B cell (primary cell): ENCODE results near the gene BSND. TPM values are rescaled to one million over a fixed set of nuclear protein-coding genes. Genes with fewer than 3 reads are reported as not detected.

ENCODE experiments used
- ATAC-seq: fragments of 200-7000 bp; cut with Tn5 transposase; one replicate; pipeline ENCODE4 v1.10.0; 2021; ENCODE audit warnings: low read depth, mild to moderate bottlenecking, moderate number of reproducible peaks, moderate library complexity
- CTCF ChIA-PET: fragments of 350-600 bp; sonication (Branson Sonifier 250); formaldehyde crosslinking; loops from one replicate; lab custom pipeline; 2021; ENCODE audit warnings: antibody characterized with exemption, inconsistent platforms; lab: Charles Lee
- POLR2A ChIA-PET: fragments of 350-600 bp; sonication (Branson Sonifier 250); formaldehyde crosslinking; loops from one replicate; lab custom pipeline; 2021; ENCODE audit warnings: antibody characterized with exemption; lab: Charles Lee
- DNase-seq: peaks from one replicate; pipeline ENCODE4 v3.0.0; 2013
- H2AFZ ChIP-seq: 2 replicates; pipeline ENCODE4 v1.6.1; 2012; ENCODE audit warnings: mild to moderate bottlenecking, low read depth, low read length; ENCODE audit not compliant: insufficient read depth, poor library complexity, severe bottlenecking
- H3K27ac ChIP-seq, 2 donors: 1 replicate in 1 of 2; 2 replicates in 1 of 2; pipeline ENCODE4 v1.5.1; 2012 to 2013; ENCODE audit warnings: low read length in 2 of 2, mild to moderate bottlenecking in 2 of 2, moderate library complexity in 1 of 2
- H3K27me3 ChIP-seq, 4 experiments: fragments of 200-600 bp in 1 of 4; sonication (generic) in 1 of 4; replicated peaks in 1 of 4; 1 replicate in 2 of 4; 2 replicates in 2 of 4; pipeline versions ENCODE4 v1.6.1 to v1.7.0; 2013 to 2016; ENCODE audit warnings: low read length in 3 of 4, mild to moderate bottlenecking in 2 of 4, mixed read lengths in 1 of 4, moderate library complexity in 1 of 4; ENCODE audit not compliant: insufficient read depth in 4 of 4, control insufficient read depth in 3 of 4; ENCODE audit errors: control extremely low read depth in 1 of 4
- H3K36me3 ChIP-seq, 2 experiments: replicated peaks in 1 of 2; 1 replicate in 1 of 2; 2 replicates in 1 of 2; pipeline versions ENCODE4 v1.6.1 to v1.7.1; 2013; ENCODE audit warnings: low read length in 1 of 2; ENCODE audit not compliant: insufficient read depth in 2 of 2, control insufficient read depth in 1 of 2; ENCODE audit errors: control extremely low read depth in 1 of 2, extremely low read depth in 1 of 2
- H3K4me1 ChIP-seq, 2 donors: fragments of 200-600 bp in 1 of 2; sonication (generic) in 1 of 2; 1 replicate in 1 of 2; 2 replicates in 1 of 2; pipeline versions ENCODE4 v1.5.1 to v1.6.1; 2013 to 2017; ENCODE audit warnings: low read length in 2 of 2; ENCODE audit not compliant: control insufficient read depth in 2 of 2, insufficient read depth in 2 of 2
- H3K4me2 ChIP-seq: replicated peaks from 2 replicates; pipeline ENCODE3; 2012; ENCODE audit warnings: mild to moderate bottlenecking, low read depth, low read length; ENCODE audit not compliant: poor library complexity, severe bottlenecking
- H3K4me3 ChIP-seq, 5 experiments: fragments of 200-600 bp in 1 of 5; sonication (generic) in 1 of 5; 1 replicate in 3 of 5; 2 replicates in 2 of 5; pipeline versions ENCODE4 v1.5.1 to v1.7.0; 2011 to 2016; ENCODE audit warnings: low read length in 4 of 5, mild to moderate bottlenecking in 4 of 5, low read depth in 2 of 5, control low read depth in 1 of 5, moderate library complexity in 1 of 5; ENCODE audit not compliant: insufficient read depth in 1 of 5; ENCODE audit errors: control extremely low read depth in 1 of 5, extremely low read depth in 1 of 5
- H3K79me2 ChIP-seq: fragments of 200-600 bp; sonication (generic); one replicate; pipeline ENCODE4 v1.6.0; 2016; ENCODE audit warnings: low read length; ENCODE audit not compliant: control insufficient read depth, insufficient read depth
- H3K9ac ChIP-seq: fragments of 200-600 bp; sonication (generic); 2 replicates; pipeline ENCODE4 v1.6.1; 2017; ENCODE audit warnings: mild to moderate bottlenecking, low read length, moderate library complexity
- H3K9me3 ChIP-seq, 3 donors: one replicate each; pipeline versions ENCODE4 v1.6.1 to v1.7.1; 2013; ENCODE audit warnings: low read length in 2 of 3; ENCODE audit not compliant: control insufficient read depth in 2 of 3, insufficient read depth in 1 of 3; ENCODE audit errors: control extremely low read depth in 1 of 3
- H4K20me1 ChIP-seq: 2 replicates; pipeline ENCODE4 v1.6.0; 2012; ENCODE audit warnings: mild to moderate bottlenecking, low read length; ENCODE audit not compliant: insufficient read depth, control insufficient read depth, poor library complexity, severe bottlenecking
- H3K27ac Mint-ChIP-seq: one replicate; pipeline ENCODE4 v1.8.0; 2021; ENCODE audit warnings: mixed read lengths
- H3K27me3 Mint-ChIP-seq: one replicate; pipeline ENCODE4 v1.8.0; 2021; ENCODE audit warnings: mixed read lengths
- H3K4me1 Mint-ChIP-seq: one replicate; pipeline ENCODE4 v1.8.0; 2021; ENCODE audit warnings: mixed read lengths
- H3K4me3 Mint-ChIP-seq: one replicate; pipeline ENCODE4 v1.8.0; 2021; ENCODE audit warnings: mixed read lengths
- H3K9me3 Mint-ChIP-seq: one replicate; pipeline ENCODE4 v1.8.0; 2022; ENCODE audit warnings: mixed read lengths; ENCODE audit not compliant: insufficient read depth
- EZH2 ChIP-seq: IDR thresholded peaks from 2 replicates; pipeline ENCODE4 v1.6.1; 2012; ENCODE audit warnings: borderline replicate concordance, low read depth, mild to moderate bottlenecking, moderate library complexity, low read length; ENCODE audit not compliant: insufficient read depth, poor library complexity, severe bottlenecking
- WGBS: methylation state at CpG from one replicate; pipeline ENCODE4 v1.1.5; 2013; ENCODE audit warnings: missing lambda C conversion rate; ENCODE audit not compliant: insufficient coverage; 5-methylcytosine and 5-hydroxymethylcytosine counted together
- intact Hi-C: fragments of 100-400 bp; cut with micrococcal nuclease; formaldehyde crosslinking; loops from one replicate; pipeline ENCODE4 v1.10.0; 2022
- polyA plus RNA-seq: library from polyadenylated mRNA; depleted of rRNA; stranded (reverse); fragments of >200 nt; gene quantifications from 2 replicates; pipeline ENCODE4 v1.2.3, GENCODE V29; 2012
- total RNA-seq, 2 donors: library from RNA; stranded (reverse); fragments of 120-200 nt in 1 of 2; gene quantifications; 1 replicate in 1 of 2; 2 replicates in 1 of 2; pipeline versions ENCODE4 v1.2.3 to v1.2.4, GENCODE V29; 2013 to 2022
- TF ChIP-seq, protein P1 (sequence below): fragments of 200-600 bp; IDR thresholded peaks from one replicate; pipeline ENCODE4 v1.8.0; 2022; ENCODE audit warnings: antibody characterized with exemption, mild to moderate bottlenecking

Gene BSND
- total and polyA plus RNA-seq, 2 donors (not counting 1 experiment from before 2014, with no cell fraction given), result not detected

DNA sequence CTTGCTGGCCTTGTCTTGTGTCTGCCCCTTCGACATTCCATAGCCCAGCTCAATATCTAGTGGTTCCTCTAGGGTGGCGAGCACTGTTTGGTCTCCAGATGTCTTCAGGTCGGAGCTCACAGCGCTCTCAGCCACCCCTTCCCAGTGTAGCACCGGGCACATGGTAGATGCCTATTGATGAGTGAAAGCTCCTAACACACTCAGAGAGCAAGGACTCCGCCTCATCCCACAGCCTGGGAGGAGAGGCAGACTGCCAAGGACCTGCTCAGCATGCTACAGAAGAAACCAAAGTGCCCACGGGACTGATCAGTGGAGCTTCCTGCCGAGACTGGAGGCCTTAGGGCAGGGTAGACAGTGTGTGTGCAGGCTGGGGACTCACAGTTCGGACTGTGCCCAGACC lies 51.5 kb downstream of the BSND start:
- CTCF ChIA-PET, result no interaction called here
- POLR2A ChIA-PET, result no interaction called here

DNA sequence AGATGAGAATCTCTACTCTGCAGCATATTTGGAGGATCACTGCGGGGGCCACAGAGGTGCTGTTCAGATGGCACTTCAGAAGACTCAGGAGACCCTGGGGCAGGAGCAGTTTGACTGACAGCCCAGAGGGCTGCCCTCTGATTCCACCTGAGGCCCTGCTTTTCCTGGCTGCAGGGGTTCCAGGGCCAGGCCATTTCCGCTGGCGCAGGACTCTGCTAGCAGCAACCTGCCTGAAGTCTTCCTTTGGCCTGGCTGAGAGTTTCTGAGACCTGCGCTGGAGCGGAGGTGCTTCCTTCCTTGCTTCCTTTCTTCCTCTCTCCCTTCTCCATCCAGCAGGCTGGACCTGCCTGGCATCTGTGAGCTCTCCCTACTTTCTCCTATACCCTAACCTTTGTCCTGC lies 52.4 kb downstream of the BSND start:
- H2AFZ ChIP-seq, result no peak overlapping the region
- no peaks in the 10 kb centered on the region for H3K4me1 ChIP-seq
- H3K4me2 ChIP-seq, result no peak overlapping the region
- CTCF ChIA-PET, result no interaction called here
- no peak overlapping the region for H3K27ac ChIP-seq
- 100% methylated on average over 5 of the region's 5 CpGs for WGBS
- POLR2A ChIA-PET, result no interaction called here
- no peaks in the 10 kb centered on the region for H3K36me3 ChIP-seq
- H3K9ac ChIP-seq, result no peak overlapping the region
- H3K27me3 Mint-ChIP-seq, result peaks cover 13% of the 10 kb centered on the region
- H3K9me3 ChIP-seq, result no peaks in the 10 kb centered on the region
- no peak for DNase-seq
- H3K79me2 ChIP-seq, result no peaks in the 10 kb centered on the region
- no peak for TF ChIP-seq EZH2
- TF ChIP-seq, protein P1, sequence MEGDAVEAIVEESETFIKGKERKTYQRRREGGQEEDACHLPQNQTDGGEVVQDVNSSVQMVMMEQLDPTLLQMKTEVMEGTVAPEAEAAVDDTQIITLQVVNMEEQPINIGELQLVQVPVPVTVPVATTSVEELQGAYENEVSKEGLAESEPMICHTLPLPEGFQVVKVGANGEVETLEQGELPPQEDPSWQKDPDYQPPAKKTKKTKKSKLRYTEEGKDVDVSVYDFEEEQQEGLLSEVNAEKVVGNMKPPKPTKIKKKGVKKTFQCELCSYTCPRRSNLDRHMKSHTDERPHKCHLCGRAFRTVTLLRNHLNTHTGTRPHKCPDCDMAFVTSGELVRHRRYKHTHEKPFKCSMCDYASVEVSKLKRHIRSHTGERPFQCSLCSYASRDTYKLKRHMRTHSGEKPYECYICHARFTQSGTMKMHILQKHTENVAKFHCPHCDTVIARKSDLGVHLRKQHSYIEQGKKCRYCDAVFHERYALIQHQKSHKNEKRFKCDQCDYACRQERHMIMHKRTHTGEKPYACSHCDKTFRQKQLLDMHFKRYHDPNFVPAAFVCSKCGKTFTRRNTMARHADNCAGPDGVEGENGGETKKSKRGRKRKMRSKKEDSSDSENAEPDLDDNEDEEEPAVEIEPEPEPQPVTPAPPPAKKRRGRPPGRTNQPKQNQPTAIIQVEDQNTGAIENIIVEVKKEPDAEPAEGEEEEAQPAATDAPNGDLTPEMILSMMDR, result no peak
- no peak overlapping the region for H3K27ac Mint-ChIP-seq
- H3K4me3 ChIP-seq, result no peak overlapping the region
- no peaks in the 10 kb centered on the region for H4K20me1 ChIP-seq
- intact Hi-C loops, result no loop called here
- H3K4me3 Mint-ChIP-seq, result no peak overlapping the region
- H3K4me1 Mint-ChIP-seq, result no peaks in the 10 kb centered on the region
- no peak for ATAC-seq
- H3K27me3 ChIP-seq, result no peaks in the 10 kb centered on the region
- H3K9me3 Mint-ChIP-seq, result no peaks in the 10 kb centered on the region

More for the DNA sequence above, 51.5 kb downstream of the BSND start:
- no peaks in the 10 kb centered on the region for H3K79me2 ChIP-seq
- no peak overlapping the region for H3K4me3 ChIP-seq
- no peak overlapping the region for H3K27ac Mint-ChIP-seq
- no peak overlapping the region for H3K4me2 ChIP-seq
- peaks cover 13% of the 10 kb centered on the region for H3K27me3 Mint-ChIP-seq
- intact Hi-C loops, result no loop called here
- H3K4me3 Mint-ChIP-seq, result no peak overlapping the region
- DNase-seq, result no peak
- H3K9me3 ChIP-seq, result no peaks in the 10 kb centered on the region
- no peaks in the 10 kb centered on the region for H3K4me1 ChIP-seq
- TF ChIP-seq, protein P1, result no peak
- no peak for TF ChIP-seq EZH2
- no peak overlapping the region for H3K27ac ChIP-seq
- ATAC-seq, result no peak
- no peak overlapping the region for H2AFZ ChIP-seq
- H4K20me1 ChIP-seq, result no peaks in the 10 kb centered on the region
- H3K27me3 ChIP-seq, result no peaks in the 10 kb centered on the region
- WGBS, result 72% methylated on average over 5 of the region's 9 CpGs
- H3K9me3 Mint-ChIP-seq, result no peaks in the 10 kb centered on the region
- H3K9ac ChIP-seq, result no peak overlapping the region
- no peaks in the 10 kb centered on the region for H3K36me3 ChIP-seq
- H3K4me1 Mint-ChIP-seq, result no peaks in the 10 kb centered on the region
